Putamen (tissue), 1 donor: ENCODE results near the gene EXOC2.

Experiments
- DNase-seq: peaks from one replicate; pipeline ENCODE4 v3.0.0-alpha.2; 2016; ENCODE audit warnings: low spot score

The EXOC2 gene

GRCh38 chr6:692858-693722 is at the start of gene EXOC2:
Gene EXOC2, minus strand, starts transcription at chr6:693139. Its CDS starts 55,321 bp downstream, at chr6:637818.
- peak; percentile 85 for DNase-seq

- DNase-seq, result no peak
Observed at GRCh38 chr6:741410-742339, 48.7 kb upstream of the EXOC2 start.

- DNase-seq, result no peak
Observed at GRCh38 chr6:736657-737446, 43.9 kb upstream of the EXOC2 start.

- DNase-seq, result no peak
Observed at GRCh38 chr6:733431-734219, 40.7 kb upstream of the EXOC2 start.

- no peak for DNase-seq
Observed at GRCh38 chr6:731924-732323, 39.0 kb upstream of the EXOC2 start.

- no peak for DNase-seq
Observed at GRCh38 chr6:729606-730320, 36.8 kb upstream of the EXOC2 start.

- DNase-seq, result peak; percentile 9
Observed at GRCh38 chr6:727856-728255, 34.9 kb upstream of the EXOC2 start.

GRCh38 chr6:723540-723939 is 30.6 kb upstream of the EXOC2 start:
- no peak for DNase-seq

- no peak for DNase-seq
Observed at GRCh38 chr6:722608-723007, 29.7 kb upstream of the EXOC2 start.

GRCh38 chr6:722077-722524 is 29.2 kb upstream of the EXOC2 start:
- DNase-seq, result peak; percentile 47

GRCh38 chr6:718345-718744 is 25.4 kb upstream of the EXOC2 start:
- DNase-seq, result no peak

- no peak for DNase-seq
Observed at GRCh38 chr6:717135-717534, 24.2 kb upstream of the EXOC2 start.

- DNase-seq, result no peak
Observed at GRCh38 chr6:715709-716491, 23.0 kb upstream of the EXOC2 start.

- no peak for DNase-seq
Observed at GRCh38 chr6:714100-714499, 21.2 kb upstream of the EXOC2 start.

GRCh38 chr6:713351-713750 is 20.4 kb upstream of the EXOC2 start:
- DNase-seq, result no peak

- no peak for DNase-seq
Observed at GRCh38 chr6:712805-713204, 19.9 kb upstream of the EXOC2 start.

- no peak for DNase-seq
Observed at GRCh38 chr6:711925-712324, 19.0 kb upstream of the EXOC2 start.

- peak; percentile 49 for DNase-seq
Observed at GRCh38 chr6:710601-711571, 17.9 kb upstream of the EXOC2 start.
